Neural cell (in vitro differentiated cells): ENCODE measurements around the gene IGF2BP3. TPM values are rescaled to one million over a fixed set of nuclear protein-coding genes. Genes with fewer than 3 reads are reported as not detected.

ENCODE experiments used
- H2AFZ ChIP-seq: fragments of 200-600, 300-800 bp; sonication (generic), shearing (Covaris generic); 2 replicates; pipeline ENCODE4 v1.6.0; 2014; ENCODE audit warnings: low read depth, mild to moderate bottlenecking, antibody characterized with exemption, low read length, moderate library complexity
- H3F3A ChIP-seq: fragments of 200-600 bp; shearing (Covaris generic); 2 replicates; pipeline ENCODE4 v1.6.1; 2016; ENCODE audit warnings: mild to moderate bottlenecking, moderate library complexity, mixed read lengths, antibody characterized with exemption, low read length; ENCODE audit not compliant: insufficient read depth, poor library complexity, severe bottlenecking
- H3K27ac ChIP-seq: fragments of 200-600, 300-800 bp; sonication (generic), shearing (Covaris generic); 2 replicates; pipeline ENCODE4 v1.5.1; 2014; ENCODE audit warnings: mild to moderate bottlenecking, low read length, moderate library complexity
- H3K27me3 ChIP-seq: fragments of 300-800, 200-600 bp; sonication (generic), shearing (Covaris generic); 2 replicates; pipeline ENCODE4 v1.6.0; 2014; ENCODE audit warnings: mild to moderate bottlenecking, low read depth, low read length, moderate library complexity; ENCODE audit not compliant: insufficient read depth
- H3K36me3 ChIP-seq: fragments of 300-800, 200-600 bp; sonication (generic), shearing (Covaris generic); 2 replicates; pipeline ENCODE4 v1.5.1; 2014; ENCODE audit warnings: mild to moderate bottlenecking, antibody characterized with exemption, low read length, moderate library complexity; ENCODE audit not compliant: insufficient read depth
- H3K4me2 ChIP-seq: fragments of 300-800, 200-600 bp; sonication (generic), shearing (Covaris generic); 2 replicates; pipeline ENCODE4 v1.6.0; 2014; ENCODE audit warnings: mild to moderate bottlenecking, low read length
- H3K4me3 ChIP-seq: fragments of 300-800, 200-600 bp; sonication (generic), shearing (Covaris generic); 2 replicates; pipeline ENCODE4 v1.5.1; 2014; ENCODE audit warnings: mild to moderate bottlenecking, low read length, moderate library complexity
- H3K79me2 ChIP-seq: fragments of 200-600 bp; shearing (Covaris generic); replicated peaks from 2 replicates; pipeline ENCODE4 v1.6.0; 2014; ENCODE audit warnings: mild to moderate bottlenecking, low read length, moderate library complexity; ENCODE audit not compliant: insufficient read depth
- H3K9ac ChIP-seq: fragments of 300-800, 200-600 bp; sonication (generic), shearing (Covaris generic); 2 replicates; pipeline ENCODE4 v1.6.1; 2016; ENCODE audit warnings: mild to moderate bottlenecking, low read length, mixed read lengths
- H3K9me2 ChIP-seq: fragments of 200-600 bp; shearing (Covaris generic); 2 replicates; pipeline ENCODE4 v1.6.1; 2016; ENCODE audit warnings: mild to moderate bottlenecking, low read length, mixed read lengths; ENCODE audit not compliant: insufficient read depth
- H3K9me3 ChIP-seq: fragments of 200-600, 300-800 bp; sonication (generic), shearing (Covaris generic); 2 replicates; pipeline ENCODE4 v1.6.1; 2016; ENCODE audit warnings: mild to moderate bottlenecking, mixed run types, low read length, moderate library complexity, mixed read lengths
- H4K20me1 ChIP-seq: fragments of 200-600 bp; shearing (Covaris generic); 2 replicates; pipeline ENCODE4 v1.6.1; 2016; ENCODE audit warnings: mild to moderate bottlenecking, mixed run types; ENCODE audit not compliant: insufficient read depth
- EP300 ChIP-seq: fragments of 450-650 bp; conservative IDR thresholded peaks from 2 replicates; pipeline ENCODE4 v1.6.1; 2014; ENCODE audit warnings: antibody characterized with exemption, mild to moderate bottlenecking, moderate library complexity; ENCODE audit not compliant: poor library complexity, severe bottlenecking
- EZH2 ChIP-seq: fragments of 200-600, 300-800 bp; shearing (Covaris generic), sonication (generic); IDR thresholded peaks from 2 replicates; pipeline ENCODE4 v1.6.1; 2014; ENCODE audit warnings: antibody characterized with exemption, low read length, borderline replicate concordance, mild to moderate bottlenecking; ENCODE audit not compliant: insufficient read depth, poor library complexity, severe bottlenecking
- MXI1 ChIP-seq: fragments of 450-650 bp; conservative IDR thresholded peaks from 2 replicates; pipeline ENCODE4 v1.6.1; 2014; ENCODE audit warnings: antibody characterized with exemption, mild to moderate bottlenecking; ENCODE audit not compliant: poor library complexity, severe bottlenecking
- POLR2AphosphoS5 ChIP-seq: IDR thresholded peaks from 2 replicates; pipeline ENCODE4 v1.6.1; 2012
- RAD21 ChIP-seq: fragments of 450-650 bp; conservative IDR thresholded peaks from 2 replicates; pipeline ENCODE4 v1.6.1; 2014; ENCODE audit warnings: antibody characterized with exemption, mild to moderate bottlenecking, moderate library complexity
- SMC3 ChIP-seq: fragments of 450-650 bp; conservative IDR thresholded peaks from 2 replicates; pipeline ENCODE4 v1.6.1; 2014; ENCODE audit warnings: antibody characterized with exemption, mild to moderate bottlenecking, moderate library complexity; ENCODE audit not compliant: poor library complexity
- TAF1 ChIP-seq: IDR thresholded peaks from 2 replicates; pipeline ENCODE4 v1.6.1; 2012; ENCODE audit warnings: low read depth
- polyA plus RNA-seq: library from polyadenylated mRNA; depleted of rRNA; stranded (reverse); fragments of >200 nt; gene quantifications from 2 replicates; pipeline ENCODE4 v1.2.3, GENCODE V29; 2014
- TF ChIP-seq, protein P1 (sequence below): fragments of 450-650 bp; IDR thresholded peaks from 2 replicates; pipeline ENCODE4 v1.5.1; 2014; ENCODE audit warnings: antibody characterized with exemption, mild to moderate bottlenecking, moderate library complexity; ENCODE audit not compliant: poor library complexity, severe bottlenecking
- TF ChIP-seq, protein P2 (sequence below): IDR thresholded peaks from 2 replicates; pipeline ENCODE4 v1.6.1; 2012; ENCODE audit warnings: borderline replicate concordance

Gene IGF2BP3
- polyA plus RNA-seq, 1 donor from 2014 or later: 29.6 TPM

DNA sequence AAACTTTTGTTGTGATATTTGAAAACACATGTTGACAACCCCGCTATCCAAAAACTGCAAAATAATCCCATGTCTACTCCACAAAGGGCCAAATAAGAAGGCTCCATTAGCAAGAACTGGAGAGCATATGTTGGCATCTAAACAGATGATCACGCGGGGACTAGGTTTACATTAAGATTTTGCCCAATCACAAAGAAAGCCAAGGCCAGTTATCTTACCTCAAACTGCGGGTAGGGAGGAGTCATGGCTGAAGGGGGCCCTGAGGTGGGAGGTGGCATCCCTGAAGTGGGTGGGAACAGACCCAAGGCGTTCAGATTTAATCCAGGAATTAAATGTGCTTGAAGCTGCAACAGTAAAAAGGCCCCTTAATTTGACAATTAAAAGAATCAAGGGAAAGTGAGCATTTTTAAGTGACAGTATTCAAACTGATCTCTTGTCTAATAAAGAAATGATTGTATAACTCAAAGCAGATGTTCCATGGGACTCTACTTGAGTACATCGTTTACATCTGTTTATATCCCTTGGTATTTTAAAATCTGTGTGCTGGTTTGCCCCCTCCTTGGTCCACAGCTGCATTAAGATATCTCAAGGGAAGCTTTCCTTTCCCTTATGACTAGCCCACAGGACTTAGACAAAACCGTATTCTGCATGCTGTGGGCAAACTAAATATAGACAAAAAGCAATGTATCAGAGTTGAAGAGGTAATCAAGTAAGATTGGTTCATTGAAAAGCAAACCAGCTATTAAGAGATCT lies 128.3 kb downstream of the IGF2BP3 start:
- no peak overlapping the region for H3K27ac ChIP-seq
- no peak overlapping the region for H3K4me3 ChIP-seq
- no peaks in the 10 kb centered on the region for H4K20me1 ChIP-seq
- H3K36me3 ChIP-seq: peaks cover 2% of the 10 kb centered on the region
- no peaks in the 10 kb centered on the region for H3F3A ChIP-seq
- no peak overlapping the region for H2AFZ ChIP-seq
- H3K4me2 ChIP-seq: no peak overlapping the region
- no peak for TF ChIP-seq SMC3
- no peak for TF ChIP-seq TAF1
- no peak for TF ChIP-seq MXI1
- TF ChIP-seq, protein P1, sequence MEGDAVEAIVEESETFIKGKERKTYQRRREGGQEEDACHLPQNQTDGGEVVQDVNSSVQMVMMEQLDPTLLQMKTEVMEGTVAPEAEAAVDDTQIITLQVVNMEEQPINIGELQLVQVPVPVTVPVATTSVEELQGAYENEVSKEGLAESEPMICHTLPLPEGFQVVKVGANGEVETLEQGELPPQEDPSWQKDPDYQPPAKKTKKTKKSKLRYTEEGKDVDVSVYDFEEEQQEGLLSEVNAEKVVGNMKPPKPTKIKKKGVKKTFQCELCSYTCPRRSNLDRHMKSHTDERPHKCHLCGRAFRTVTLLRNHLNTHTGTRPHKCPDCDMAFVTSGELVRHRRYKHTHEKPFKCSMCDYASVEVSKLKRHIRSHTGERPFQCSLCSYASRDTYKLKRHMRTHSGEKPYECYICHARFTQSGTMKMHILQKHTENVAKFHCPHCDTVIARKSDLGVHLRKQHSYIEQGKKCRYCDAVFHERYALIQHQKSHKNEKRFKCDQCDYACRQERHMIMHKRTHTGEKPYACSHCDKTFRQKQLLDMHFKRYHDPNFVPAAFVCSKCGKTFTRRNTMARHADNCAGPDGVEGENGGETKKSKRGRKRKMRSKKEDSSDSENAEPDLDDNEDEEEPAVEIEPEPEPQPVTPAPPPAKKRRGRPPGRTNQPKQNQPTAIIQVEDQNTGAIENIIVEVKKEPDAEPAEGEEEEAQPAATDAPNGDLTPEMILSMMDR: no peak
- TF ChIP-seq POLR2AphosphoS5: no peak
- H3K9me2 ChIP-seq: no peaks in the 10 kb centered on the region
- no peaks in the 10 kb centered on the region for H3K27me3 ChIP-seq
- no peaks in the 10 kb centered on the region for H3K79me2 ChIP-seq
- H3K9me3 ChIP-seq: peaks cover 3% of the 10 kb centered on the region
- H3K9ac ChIP-seq: no peak overlapping the region

DNA sequence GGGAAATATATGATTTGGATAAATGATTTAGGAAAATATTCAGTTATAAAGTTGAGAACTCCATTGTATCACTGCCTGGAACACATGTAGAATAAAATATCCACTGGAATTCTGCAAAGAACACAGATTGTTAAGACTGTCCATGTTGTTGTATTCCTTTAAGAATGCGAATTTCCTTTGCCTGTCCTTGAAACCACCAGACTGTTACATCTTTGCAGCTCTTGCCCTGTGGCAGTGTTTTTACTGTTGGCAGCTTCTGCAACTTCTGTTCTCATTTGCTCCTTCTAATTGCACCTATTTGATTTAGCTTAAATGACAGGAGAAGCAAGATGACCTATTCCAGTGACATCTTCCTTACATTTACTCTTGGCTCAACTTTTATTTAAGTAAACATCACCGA lies 131.4 kb downstream of the IGF2BP3 start:
- no peaks in the 10 kb centered on the region for H3K79me2 ChIP-seq
- TF ChIP-seq EZH2: no peak
- TF ChIP-seq, protein P1: no peak
- no peak for TF ChIP-seq TAF1
- no peak for TF ChIP-seq EP300
- TF ChIP-seq SMC3: no peak
- TF ChIP-seq MXI1: no peak
- TF ChIP-seq POLR2AphosphoS5: no peak
- no peak for TF ChIP-seq RAD21
- TF ChIP-seq, protein P2, sequence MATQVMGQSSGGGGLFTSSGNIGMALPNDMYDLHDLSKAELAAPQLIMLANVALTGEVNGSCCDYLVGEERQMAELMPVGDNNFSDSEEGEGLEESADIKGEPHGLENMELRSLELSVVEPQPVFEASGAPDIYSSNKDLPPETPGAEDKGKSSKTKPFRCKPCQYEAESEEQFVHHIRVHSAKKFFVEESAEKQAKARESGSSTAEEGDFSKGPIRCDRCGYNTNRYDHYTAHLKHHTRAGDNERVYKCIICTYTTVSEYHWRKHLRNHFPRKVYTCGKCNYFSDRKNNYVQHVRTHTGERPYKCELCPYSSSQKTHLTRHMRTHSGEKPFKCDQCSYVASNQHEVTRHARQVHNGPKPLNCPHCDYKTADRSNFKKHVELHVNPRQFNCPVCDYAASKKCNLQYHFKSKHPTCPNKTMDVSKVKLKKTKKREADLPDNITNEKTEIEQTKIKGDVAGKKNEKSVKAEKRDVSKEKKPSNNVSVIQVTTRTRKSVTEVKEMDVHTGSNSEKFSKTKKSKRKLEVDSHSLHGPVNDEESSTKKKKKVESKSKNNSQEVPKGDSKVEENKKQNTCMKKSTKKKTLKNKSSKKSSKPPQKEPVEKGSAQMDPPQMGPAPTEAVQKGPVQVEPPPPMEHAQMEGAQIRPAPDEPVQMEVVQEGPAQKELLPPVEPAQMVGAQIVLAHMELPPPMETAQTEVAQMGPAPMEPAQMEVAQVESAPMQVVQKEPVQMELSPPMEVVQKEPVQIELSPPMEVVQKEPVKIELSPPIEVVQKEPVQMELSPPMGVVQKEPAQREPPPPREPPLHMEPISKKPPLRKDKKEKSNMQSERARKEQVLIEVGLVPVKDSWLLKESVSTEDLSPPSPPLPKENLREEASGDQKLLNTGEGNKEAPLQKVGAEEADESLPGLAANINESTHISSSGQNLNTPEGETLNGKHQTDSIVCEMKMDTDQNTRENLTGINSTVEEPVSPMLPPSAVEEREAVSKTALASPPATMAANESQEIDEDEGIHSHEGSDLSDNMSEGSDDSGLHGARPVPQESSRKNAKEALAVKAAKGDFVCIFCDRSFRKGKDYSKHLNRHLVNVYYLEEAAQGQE: no peak
- peaks cover 3% of the 10 kb centered on the region for H3K9me3 ChIP-seq
- H3K4me2 ChIP-seq: no peak overlapping the region
- H4K20me1 ChIP-seq: no peaks in the 10 kb centered on the region
- H2AFZ ChIP-seq: no peak overlapping the region
- no peaks in the 10 kb centered on the region for H3K27me3 ChIP-seq
- H3K9ac ChIP-seq: no peak overlapping the region
- H3K36me3 ChIP-seq: no peaks in the 10 kb centered on the region
- H3K27ac ChIP-seq: no peak overlapping the region
- H3K9me2 ChIP-seq: no peaks in the 10 kb centered on the region
- no peaks in the 10 kb centered on the region for H3F3A ChIP-seq
- H3K4me3 ChIP-seq: no peak overlapping the region
